Vagina (tissue), 2 donors: Measurements from ENCODE around the gene ADGRE1.

ENCODE experiments used
- POLR2A ChIP-seq, 2 donors: fragments of 450-650 bp; IDR thresholded peaks; one replicate each; pipeline ENCODE4 v1.6.1; 2017; ENCODE audit warnings: antibody characterized with exemption in 2 of 2, mild to moderate bottlenecking in 2 of 2, moderate library complexity in 2 of 2
- POLR2AphosphoS5 ChIP-seq, 2 donors: sonication (generic); formaldehyde crosslinking; IDR thresholded peaks; one replicate each; pipeline ENCODE4 v1.9.0; 2017; ENCODE audit warnings: antibody characterized with exemption in 2 of 2, mild to moderate bottlenecking in 2 of 2, low read depth in 1 of 2; ENCODE audit not compliant: insufficient read depth in 1 of 2
- TF ChIP-seq, protein P1 (sequence below), 3 experiments: fragments of 450-650 bp in 2 of 3; fragments of 200-600 bp in 1 of 3; sonication (generic) in 1 of 3; IDR thresholded peaks; one replicate each; pipeline ENCODE4 v1.5.1; 2017 to 2019; ENCODE audit warnings: antibody characterized with exemption in 3 of 3, mild to moderate bottlenecking in 2 of 3, moderate library complexity in 2 of 3

DNA sequence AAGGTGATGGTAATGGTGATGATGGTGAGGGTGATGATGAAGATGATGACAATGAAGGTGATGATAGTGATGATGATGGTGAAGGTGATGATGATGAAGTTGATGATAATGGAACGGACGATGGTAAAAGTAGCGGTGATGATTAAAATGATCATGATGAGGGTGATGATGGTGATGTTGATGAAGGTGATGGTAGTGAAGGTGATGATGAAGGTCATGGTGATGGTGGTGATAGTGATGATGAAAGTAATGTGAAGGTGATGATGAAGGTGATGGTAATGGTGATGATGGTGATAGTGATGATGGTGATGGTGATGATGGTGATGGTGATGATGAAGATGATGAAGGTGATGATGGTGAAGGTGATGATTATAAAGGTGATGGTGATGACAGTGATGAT lies 67.7 kb downstream of the ADGRE1 start:
- TF ChIP-seq, protein P1, sequence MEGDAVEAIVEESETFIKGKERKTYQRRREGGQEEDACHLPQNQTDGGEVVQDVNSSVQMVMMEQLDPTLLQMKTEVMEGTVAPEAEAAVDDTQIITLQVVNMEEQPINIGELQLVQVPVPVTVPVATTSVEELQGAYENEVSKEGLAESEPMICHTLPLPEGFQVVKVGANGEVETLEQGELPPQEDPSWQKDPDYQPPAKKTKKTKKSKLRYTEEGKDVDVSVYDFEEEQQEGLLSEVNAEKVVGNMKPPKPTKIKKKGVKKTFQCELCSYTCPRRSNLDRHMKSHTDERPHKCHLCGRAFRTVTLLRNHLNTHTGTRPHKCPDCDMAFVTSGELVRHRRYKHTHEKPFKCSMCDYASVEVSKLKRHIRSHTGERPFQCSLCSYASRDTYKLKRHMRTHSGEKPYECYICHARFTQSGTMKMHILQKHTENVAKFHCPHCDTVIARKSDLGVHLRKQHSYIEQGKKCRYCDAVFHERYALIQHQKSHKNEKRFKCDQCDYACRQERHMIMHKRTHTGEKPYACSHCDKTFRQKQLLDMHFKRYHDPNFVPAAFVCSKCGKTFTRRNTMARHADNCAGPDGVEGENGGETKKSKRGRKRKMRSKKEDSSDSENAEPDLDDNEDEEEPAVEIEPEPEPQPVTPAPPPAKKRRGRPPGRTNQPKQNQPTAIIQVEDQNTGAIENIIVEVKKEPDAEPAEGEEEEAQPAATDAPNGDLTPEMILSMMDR (IDR thresholded peaks at IDR 0.05): no peak
- TF ChIP-seq POLR2AphosphoS5 (IDR thresholded peaks at IDR 0.05; ENCODE audit: insufficient read depth in 1 of 2, low read depth in 1 of 2): no peak
- no peak for TF ChIP-seq POLR2A (IDR thresholded peaks at IDR 0.05)
